ENCODE measurements around the gene RTL10.

The RTL10 gene

DNA sequence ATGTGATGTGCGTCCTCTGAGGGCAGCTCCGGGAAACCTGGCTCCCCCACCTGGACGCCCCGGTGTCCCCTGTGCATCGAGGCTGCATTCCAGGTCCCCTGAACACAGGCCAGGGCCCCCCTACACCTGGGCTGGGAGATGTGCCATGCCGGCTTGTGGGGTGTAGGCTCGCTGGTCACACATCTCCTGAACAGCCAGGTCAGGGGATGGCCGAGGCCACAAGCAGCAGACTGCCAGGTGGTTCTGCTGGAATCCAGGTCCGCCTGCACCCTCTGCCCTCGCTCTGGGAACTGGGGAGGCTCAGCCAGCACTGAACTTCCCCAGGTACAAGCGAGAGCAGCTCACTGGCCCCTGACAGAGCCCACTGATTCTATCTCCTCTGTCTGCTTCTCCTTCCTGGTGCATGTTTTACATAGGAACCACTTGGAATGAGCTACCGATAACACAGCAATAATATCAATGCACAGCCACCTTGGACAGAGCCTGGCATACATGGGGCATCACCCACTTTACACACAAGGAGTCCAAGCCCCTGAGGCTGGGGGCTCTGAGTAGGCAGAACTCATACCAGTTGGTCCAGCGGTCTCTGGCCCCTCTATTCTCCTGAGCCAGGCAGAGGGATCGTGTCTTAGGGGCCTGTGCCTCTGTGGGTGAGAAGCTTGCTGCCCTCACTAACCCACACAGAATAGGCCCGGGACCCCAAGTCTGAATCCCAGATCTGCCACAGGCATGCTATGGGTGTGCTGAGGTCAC is 47.3 kb downstream of the RTL10 start:
- no peak for ATAC-seq

DNA sequence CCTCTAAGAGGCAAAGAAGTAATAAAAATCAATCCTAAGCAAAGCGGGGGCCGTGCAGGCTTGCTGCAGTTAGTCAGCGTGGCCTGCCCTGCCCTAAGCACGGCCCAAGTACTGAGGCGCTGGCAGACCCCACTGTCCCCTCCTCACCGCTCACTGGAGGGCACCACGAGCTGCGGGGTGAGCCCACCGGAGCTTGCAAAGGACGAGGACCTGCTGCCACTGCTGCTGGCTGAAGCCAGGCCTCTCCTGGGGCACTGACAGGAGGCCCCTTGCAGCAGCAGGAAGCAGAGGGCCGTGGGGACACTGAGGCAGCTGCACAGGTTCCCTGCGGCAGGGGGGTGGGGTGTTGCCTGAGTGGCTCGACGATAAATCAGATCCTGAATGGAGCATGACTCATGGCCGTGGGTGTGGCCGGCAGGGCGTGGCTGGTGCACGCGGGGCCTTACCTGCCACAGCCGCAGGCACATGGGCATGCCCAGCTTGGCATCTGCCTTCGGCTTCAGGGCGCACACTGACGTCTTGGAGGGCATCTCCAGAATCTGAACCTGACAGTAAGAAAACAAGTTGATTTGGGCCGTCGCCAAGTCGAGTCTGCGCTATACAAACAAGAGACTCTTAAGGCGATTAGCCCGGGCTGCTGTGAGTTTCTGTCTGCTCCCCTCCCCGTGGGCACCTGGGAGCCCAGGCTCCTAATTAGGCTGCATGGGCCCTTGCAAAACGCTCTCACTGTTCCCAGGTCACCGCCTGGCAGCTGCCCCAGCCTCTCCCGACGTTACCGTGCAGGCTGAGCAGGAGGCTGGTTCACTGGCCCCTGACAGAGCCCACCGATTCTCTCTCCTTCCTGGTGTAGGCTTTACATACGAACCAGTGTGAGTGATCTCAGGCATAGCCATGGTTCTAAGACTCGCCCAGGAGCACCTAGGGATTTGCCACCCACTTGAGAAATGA is 48.2 kb downstream of the RTL10 start:
- ATAC-seq, result no peak

DNA sequence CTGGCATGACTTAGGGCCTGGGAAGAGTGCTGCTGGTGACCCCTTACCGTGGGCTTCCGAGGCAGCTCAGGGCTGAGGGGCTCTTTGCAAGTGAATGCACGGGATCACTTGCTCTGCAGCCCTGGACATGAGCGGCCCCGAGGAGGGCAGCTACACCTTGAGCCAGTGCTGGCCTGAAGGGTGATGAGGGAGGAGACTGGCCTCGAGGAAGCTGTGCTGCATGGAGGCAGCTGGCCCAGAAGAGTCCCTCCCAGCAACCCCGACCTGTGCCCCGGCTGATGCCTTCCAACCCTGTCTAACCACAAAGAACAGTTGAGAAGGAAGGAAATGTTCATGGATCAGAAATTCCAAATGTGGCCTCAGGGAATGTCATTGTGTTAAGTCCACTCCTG is 48.9 kb downstream of the RTL10 start:
- ATAC-seq, result no peak
